HG03439 (cell line): ENCODE measurements around the gene MRTFB.

ENCODE experiments used
- ATAC-seq: cut with Tn5 transposase; IDR thresholded peaks from one replicate; pipeline ENCODE4 v1.9.1; 2021; ENCODE audit warnings: mild to moderate bottlenecking, moderate library complexity; ENCODE audit not compliant: unreplicated experiment

Gene MRTFB

DNA sequence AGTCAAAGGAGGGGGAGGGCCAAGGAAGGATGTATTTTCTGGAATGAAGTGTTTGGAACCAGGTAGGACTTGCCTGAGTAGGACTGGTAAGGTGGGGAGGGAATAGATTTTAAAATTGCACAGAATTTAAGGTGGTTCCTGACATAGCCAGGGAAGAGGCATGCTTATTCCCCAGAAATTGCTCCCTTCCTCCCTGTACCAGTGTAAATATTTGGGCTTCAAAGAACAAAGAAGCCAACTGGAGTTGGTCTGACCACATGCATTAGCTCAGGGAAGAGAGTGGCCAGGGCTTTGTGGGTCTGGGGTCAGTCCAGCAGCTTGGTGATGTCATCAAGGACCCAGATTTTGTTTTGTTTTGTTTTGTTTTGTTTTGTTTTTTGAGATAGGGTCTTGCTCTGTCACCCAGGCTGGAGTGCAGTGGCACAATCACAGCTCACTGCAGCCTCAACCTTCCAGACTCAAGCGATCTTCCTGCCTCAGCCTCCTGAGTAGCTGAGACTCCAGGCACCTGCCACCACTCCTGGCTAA lies 9.3 kb upstream of the MRTFB start:
- no peak for ATAC-seq

DNA sequence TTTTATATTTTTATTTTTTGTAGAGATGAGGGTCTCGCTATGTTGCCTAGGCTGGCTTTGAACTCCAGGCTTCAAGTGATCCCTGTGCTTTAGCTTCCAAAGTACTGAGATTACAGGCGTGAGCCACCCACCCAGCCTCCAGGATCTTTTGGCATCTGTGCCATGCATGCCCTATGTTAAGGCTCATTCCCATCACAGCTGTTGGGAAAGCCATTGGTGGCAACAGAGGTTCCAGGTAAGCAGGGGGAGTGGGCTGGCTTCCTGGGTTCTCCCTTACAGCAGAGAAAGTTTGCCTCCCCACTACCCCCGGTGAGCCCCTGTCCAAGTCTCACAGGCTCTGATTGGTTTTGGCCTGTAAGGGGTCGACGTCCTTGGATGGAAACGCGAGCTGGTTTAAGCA lies 8.9 kb upstream of the MRTFB start:
- no peak for ATAC-seq

DNA sequence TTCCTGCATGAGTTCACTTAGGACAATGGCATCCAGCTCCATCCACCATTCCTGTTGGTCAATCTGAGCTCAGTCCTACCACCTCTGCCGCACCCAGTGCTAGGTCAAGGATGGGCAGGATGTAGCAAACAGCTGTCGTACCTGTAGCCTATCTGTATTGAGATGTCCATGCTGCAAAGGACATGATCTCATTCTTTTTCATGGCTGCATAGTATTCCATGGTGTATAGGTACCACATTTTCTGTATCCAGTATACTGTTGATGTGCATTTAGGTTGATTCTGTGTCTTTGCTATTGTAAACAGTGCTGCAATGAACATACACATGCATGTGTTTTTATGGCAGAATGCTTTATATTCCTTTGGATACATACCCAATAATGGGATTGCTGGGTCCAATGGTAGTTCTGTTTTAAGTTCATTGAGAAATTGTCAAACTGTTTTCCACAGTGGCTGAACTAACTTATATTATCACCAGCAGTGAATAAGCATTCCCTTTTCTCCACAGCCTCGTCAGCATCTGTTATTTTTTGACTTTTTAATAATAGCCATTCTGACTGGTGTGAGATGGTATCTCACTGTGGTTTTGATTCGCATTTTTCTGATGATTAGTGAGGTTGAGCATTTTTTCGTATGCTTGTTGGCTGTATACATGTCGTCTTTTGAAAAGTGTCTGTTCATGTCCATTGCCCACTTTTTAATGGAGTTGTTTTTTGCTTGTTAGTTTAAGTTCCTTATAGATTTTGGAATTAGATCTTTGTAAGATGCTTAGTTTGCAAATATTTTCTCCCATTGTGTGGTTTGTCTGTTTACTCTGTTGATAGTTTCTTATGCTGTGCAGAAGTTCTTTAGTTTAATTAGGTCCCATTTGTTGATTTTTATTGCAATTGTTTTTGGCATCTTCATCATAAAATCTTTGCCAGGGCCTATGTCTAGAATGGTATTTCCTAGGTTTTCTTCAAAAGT lies 7.2 kb upstream of the MRTFB start:
- no peak for ATAC-seq

DNA sequence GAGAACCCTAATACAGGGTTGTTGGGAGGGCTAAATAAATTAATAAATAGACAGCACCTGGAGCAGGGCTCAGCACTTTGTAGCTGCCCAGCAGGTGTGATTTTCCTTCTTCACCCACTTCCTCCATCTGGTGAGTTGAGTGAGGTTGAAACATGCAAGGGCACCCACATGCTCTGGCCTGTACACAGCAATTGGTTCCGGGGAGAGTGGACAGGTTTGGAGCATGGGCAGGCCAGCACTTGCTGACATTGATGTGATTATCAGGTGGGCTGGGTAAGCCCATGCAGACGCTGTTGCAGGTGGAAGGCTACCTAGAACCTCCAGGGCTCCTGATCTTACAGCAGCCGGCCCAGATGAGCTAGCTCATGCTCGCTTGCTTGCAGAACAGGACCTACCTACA lies 1.3 kb upstream of the MRTFB start:
- ATAC-seq: no peak

DNA sequence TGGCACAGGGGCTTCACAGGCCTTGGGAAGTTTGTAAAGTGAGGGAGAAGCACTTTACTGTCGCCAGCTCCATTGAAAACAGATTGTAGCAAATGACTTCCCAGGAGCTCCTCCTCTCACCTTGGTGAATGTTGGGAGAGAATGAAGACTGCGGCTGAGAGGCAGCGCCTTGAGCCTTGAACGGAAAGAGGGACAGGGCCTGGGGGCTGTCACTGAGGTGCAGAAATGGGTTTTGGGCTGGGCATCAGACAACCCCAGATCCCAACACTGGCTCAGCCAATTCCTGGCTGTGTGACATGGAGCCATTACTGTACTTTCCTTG lies 603 bp upstream of the MRTFB start:
- no peak for ATAC-seq

DNA sequence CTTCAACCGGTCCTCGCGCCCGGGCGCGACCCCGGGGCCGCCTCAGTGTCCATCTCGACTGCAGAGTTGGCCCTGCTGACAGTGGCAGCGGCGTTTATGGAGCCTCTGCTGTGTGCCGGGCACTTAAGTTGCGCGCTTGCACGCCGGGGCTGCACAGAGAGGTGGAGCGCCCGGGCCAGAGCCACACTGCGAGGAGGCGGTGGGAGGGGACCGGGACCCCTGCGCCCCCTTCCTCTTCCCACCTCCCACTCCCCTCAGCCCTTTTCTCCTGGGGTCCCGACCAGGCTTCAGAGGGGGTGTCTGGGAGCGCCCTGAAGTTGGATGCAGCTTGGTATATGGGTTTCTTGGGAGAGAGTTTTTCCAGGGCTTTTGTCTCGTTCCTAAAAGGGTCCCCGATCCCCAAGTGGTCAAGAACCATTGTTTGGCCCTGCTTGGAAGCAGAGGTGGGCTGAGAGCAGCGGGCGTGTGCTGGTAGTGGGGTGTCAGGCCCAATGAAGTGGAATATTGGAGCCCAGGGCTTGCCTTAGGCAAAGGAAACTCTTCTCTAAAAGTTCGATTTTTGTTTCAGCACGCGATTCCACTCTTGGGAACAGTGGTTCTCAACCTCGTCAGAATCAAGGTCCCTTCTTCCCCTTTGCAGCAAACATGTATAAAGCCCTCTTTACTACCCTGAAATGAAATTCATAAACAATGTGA lies 605 bp downstream of the MRTFB start:
- ATAC-seq: peak; percentile 28

DNA sequence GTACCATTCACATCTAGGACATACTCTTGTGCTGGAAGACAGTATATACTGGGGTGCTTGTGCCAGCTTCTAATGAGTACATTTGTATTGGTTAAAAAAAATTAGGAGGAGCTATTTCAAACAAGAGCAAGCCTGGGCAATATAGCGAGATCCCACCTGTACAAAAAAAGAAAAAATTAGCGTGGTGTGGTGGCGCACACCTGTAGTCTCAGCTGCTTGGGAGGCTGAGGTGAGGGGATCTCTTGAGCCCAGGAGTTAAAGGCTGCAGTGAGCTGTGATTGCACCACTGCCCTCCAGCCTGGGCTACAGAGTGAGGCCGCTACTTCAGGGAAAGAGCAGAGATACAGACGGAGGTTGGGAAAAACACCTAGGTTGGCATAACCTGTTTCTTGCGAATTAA lies 1.2 kb downstream of the MRTFB start:
- no peak for ATAC-seq

DNA sequence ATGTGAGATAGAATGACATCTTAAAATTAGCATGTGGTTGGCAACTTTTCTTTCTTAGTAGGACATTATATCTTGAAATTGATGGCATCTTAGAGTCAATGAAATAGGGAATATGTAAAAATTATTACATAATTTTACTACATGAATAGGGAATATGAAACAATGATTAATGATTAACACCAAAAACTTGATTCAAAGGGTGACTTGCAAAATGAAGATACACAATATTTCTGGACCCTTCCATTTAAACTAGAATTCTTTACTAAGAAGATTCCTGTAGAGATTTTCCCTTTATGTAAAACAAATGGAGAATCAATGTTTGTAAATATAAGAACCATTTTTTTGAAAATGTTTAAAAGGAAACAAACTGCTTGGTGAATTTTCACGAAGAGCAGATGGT lies 3.4 kb downstream of the MRTFB start:
- no peak for ATAC-seq

DNA sequence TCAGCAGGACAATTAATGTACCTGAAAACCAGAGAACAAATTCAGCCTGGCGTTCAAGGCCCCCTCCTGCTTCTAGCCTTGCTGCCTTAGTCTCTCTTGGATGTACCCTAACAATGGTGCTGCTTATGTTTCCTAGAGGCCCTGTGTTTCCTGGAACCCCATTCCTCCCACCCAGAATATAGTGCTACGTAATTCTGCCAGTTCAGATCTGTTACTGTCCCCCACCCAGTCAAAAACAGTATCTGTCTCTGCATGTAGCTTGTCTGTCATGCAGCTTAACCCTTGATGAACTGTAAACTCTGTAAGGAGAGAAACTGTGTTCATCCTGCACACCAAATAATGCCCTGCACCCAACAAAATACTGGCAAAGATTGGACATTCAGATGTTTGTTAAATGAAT lies 6.8 kb downstream of the MRTFB start:
- no peak for ATAC-seq

DNA sequence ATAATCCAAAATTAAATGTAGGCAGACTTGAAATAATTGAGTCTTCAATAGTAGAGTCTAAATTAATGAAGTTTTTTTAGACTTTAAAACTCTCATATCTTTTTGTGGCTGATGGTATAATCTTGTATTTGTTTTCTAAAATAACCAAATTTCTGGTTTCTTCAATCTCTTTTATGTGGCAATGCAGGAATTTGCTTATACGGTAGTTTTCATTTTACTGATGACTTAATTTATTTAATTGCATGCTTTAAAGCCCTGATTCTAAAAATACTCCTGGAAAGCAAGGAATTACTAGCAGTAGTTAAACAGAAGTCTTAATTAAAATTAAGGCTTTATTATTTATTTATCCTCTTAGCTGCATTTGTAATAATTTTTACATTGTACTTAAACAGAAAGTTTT lies 15.4 kb downstream of the MRTFB start:
- ATAC-seq: no peak

DNA sequence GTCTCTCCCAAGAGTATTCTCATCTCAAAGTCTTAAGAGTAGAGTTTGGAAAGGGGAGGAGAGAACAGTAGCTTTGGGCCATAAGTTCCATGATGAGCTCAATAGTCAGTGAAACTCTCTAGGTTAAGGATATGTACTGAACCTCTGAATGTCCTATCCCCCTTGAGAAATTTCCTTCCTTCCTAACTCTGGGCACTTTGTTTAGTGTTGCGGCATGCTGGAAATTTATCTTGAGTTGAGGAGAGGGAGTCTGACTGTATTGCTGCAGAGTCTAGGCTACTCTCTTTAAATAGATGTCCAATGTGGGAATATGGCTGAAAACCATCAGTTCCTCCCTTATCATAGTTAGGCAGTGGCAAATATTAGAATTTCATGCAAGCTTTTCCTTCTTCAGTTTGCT lies 16.1 kb downstream of the MRTFB start:
- ATAC-seq: no peak

DNA sequence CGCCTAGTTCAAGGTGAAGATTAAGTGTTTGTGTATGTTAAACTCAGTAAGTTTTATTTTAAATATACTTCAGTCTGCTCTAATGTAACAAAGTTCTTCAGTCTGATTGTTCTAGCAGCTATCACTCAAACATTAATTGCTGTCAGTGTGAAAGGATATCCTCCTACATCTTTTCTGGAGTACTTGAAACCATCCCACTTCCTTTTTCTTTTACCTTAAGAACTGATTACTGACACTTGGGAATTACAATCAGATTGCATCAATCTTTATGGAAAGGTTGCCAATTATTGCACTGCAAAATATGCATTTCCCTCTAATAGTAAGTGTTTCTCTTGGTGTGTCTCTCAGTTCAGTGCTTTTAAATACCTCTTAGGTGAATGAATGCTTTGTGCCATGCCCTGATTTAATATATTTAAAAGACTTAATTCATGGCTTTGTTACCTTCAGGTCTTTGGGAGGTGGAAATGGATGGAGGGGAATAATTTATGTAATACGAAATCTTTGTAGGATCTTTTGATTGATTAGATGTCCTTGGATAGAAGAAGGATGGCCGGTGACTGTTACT lies 16.6 kb downstream of the MRTFB start:
- ATAC-seq: no peak

DNA sequence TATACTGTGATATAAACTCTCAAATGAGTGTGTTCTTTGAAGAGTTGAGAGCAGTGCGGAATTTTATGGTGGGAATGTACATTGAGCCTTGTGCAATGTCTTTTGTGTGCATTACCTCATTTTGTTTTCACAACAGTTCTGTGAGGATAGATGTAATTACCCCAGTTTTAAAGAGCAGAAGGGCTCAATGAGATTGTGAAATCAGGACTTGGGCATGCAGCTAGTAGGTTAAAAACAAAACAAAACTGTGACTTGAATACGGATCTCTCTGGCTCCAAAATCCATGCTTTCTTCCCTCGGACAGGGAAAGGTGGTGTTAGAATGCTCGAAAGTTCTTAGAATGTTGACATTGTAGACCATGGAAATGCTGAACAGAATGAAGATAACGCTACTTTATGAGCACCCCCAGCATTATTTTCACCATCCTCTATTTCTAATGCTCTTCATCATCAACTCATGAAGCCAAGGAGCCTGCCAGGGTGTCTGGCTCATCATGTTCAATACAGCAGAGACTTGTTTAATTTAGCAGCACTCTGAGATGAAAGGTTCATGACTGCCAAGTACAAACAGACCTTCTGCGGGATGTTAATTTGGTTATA lies 17.1 kb downstream of the MRTFB start:
- no peak for ATAC-seq

DNA sequence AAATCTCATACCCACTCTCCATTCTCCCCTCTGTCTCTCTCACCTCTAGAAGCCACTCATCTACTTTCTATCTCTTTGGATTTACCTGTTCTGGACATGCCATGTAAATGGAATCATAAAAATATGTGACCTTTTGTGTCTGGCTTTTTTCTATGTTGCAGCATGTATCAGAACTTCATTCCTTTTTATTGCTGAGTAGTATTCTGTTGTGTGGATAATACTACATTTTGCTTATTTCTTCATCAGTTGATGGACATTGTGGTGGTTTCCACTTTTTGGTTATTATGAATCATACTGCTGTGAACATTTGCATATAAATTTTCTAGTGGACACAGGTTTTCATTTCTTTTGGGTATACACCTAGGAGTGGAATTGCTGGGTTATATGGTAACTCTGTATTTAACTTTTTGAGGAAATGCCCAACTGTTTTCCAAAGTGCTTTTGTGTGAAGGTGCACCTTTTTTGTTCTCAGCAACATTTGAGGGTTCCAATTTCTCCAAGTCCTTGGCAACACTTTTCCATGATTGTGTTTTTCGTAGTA lies 18.2 kb downstream of the MRTFB start:
- no peak for ATAC-seq

DNA sequence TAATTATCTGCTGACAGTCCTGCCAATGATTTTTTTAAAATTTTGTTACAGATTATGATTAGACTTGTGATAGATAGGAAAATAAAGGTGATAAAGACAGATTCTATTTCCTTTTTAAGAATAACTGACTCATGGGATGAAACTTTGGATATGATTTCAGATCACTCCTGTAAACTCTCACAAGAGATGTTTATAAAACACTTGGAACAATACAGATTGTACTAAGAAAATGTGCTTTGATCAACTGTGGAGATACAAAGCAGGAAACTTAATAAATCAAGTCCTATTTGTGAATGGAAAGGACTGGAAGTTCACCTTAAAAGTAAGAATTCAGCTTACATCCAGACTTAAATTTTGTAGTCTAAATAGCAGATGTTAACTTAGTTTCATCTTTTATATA lies 21.4 kb downstream of the MRTFB start:
- ATAC-seq: no peak

DNA sequence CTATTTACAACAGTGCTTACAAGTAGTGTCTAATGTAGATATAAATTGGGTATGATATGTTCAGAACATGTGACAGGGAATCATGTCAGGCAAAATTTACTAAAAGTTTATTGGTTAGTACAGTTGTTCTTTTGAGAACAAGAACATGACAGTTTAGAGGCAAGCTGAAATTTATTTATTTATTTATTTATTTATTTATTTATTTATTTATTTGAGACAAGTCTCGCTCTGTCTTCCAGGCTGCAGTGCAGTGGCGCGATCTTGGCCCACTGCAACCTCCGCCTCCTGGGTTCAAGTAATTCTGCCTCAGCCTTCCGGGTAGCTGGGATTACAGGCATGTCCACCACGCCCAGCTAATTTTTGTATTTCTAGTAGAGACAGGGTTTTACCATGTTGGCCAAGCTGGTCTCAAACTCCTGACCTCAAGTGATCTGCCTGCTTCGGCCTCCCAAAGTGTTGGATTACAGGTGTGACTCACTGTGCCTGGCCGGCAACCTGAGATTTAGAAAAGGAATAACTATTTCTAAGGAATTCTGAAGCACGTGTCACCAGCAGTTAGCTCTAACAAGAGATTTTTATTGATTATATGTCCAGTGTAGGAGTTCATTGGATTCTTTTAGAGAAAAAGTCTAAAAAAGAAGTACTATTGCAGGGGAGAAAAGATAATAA lies 24.9 kb downstream of the MRTFB start:
- ATAC-seq: no peak

DNA sequence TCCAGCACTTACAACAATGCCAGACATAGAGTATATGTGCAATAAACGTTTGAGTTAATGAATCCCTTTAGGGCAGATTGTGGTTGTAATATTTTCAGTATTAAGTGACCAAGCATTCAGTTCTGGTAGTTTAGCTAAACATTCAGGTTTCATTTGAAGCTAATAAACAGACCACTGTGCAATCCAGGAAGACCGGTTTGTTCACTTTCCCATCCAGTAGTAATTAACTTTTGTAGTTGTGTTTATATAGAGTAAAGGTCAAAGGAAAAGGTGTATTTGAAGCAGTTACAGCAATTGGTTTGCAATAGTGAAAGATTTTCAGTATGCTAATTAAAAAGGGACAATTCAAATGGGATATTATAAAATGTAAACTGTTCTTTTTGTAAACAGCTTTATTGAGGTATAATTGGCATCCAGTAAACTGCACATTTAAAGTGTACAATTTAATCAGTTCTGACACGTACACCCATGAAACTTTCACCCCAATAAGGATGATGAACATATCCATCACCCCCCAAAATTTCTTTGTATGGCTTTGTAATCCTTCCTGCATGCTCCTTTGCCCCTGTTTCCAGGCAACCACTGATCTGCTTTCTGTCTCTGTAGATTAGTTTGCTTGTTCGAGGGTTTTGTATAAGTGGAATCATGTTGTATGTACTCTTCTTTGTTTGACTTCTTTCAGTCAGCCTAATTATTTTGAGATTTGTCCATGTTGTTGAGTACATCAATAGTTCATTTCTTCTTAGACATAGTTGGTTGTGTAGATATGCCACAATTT lies 26.3 kb downstream of the MRTFB start:
- ATAC-seq: no peak

DNA sequence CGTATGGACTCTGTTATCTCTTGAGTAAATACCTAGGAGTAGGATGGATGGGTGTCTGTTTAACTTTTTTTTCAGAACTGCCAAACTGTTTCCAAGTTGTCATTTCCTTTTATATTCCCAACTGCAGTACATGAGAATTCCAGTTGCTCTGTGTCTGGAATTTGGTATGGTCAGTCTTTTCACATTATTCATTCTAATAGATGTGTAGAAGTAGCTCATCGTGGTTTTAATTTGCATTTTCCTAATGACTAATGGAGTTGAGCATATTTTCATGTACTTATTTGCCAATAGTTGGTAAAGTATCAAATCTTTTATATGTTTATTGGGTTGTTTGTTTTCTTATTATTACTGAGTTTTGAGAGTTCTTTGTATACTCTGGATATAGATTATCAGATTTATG lies 27.0 kb downstream of the MRTFB start:
- no peak for ATAC-seq

DNA sequence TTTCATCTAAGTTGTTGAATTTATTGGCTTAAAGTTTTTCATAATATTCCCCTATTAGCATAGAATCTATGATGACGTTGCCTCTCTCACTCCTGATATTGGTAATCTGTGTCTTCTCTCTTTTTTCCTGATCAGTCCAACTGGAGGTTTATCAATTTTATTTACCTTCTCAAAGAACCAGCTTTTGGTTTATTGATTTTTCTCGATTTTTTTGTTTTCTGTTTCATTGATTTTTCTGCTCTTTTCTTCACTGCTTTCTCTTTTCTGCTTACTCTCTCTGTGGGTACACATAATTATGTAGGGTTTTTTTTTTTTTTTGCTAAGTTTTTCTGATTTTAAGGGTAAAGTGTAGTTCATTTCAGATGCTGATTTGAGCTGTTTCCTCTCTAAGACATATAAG lies 29.7 kb downstream of the MRTFB start:
- ATAC-seq: no peak

DNA sequence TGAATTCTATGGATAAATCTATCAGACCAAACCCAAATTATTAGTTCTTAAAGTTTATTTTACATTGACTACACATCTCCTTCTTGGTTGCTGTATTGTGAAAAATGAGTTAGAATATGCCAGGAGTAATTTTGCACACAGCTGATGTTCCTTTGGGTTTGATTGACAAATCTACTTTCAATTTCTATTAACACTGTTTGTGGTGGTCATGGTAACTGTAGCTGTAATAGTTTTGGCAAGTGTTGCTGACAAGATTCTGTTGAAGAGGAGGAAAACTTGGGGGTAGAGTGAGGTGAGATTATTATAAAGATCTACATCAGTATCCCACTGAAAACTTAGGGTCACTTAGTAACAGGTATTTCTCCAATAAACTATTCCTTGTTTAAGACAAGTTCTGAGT lies 30.3 kb downstream of the MRTFB start:
- no peak for ATAC-seq
